Measurements from ENCODE around the gene C19orf47.

Gene C19orf47

GRCh38 chr19:40348125-40348913 lies at the start of gene C19orf47, which contains the start of gene PLD3:
Gene C19orf47, minus strand, starts transcription at chr19:40348397. Its CDS starts 6,540 bp downstream, at chr19:40341857.
Gene PLD3, plus strand, starts transcription at chr19:40348695. Its CDS starts 17,789 bp downstream, at chr19:40366484.
- peak within 1 kb of the TSS; percentile 82 for H3K4me3 ChIP-seq (ENCODE audit: low read depth, low read length)
- no peak for TF ChIP-seq CTCF (IDR thresholded peaks at IDR 0.05; ENCODE audit: borderline replicate concordance, insufficient read depth, low read depth, low read length)

GRCh38 chr19:40397568-40397906 lies 49.3 kb upstream of the C19orf47 start:
- no peak for TF ChIP-seq CTCF (IDR thresholded peaks at IDR 0.05; ENCODE audit: borderline replicate concordance, insufficient read depth, low read depth, low read length)
- no peak overlapping the region for H3K4me3 ChIP-seq (ENCODE audit: low read depth, low read length)

GRCh38 chr19:40396886-40397567 lies 48.8 kb upstream of the C19orf47 start:
- no peak for TF ChIP-seq CTCF (IDR thresholded peaks at IDR 0.05; ENCODE audit: borderline replicate concordance, insufficient read depth, low read depth, low read length)
- no peak overlapping the region for H3K4me3 ChIP-seq (ENCODE audit: low read depth, low read length)

GRCh38 chr19:40395956-40396355 lies 47.8 kb upstream of the C19orf47 start:
- no peak for TF ChIP-seq CTCF (IDR thresholded peaks at IDR 0.05; ENCODE audit: borderline replicate concordance, insufficient read depth, low read depth, low read length)
- no peak overlapping the region for H3K4me3 ChIP-seq (ENCODE audit: low read depth, low read length)

- no peak overlapping the region for H3K4me3 ChIP-seq (ENCODE audit: low read depth, low read length)
- TF ChIP-seq CTCF (IDR thresholded peaks at IDR 0.05; ENCODE audit: borderline replicate concordance, insufficient read depth, low read depth, low read length): no peak
Observed at GRCh38 chr19:40394816-40395210, 46.6 kb upstream of the C19orf47 start.

GRCh38 chr19:40393894-40394815 lies 46.0 kb upstream of the C19orf47 start:
- no peak overlapping the region for H3K4me3 ChIP-seq (ENCODE audit: low read depth, low read length)
- no peak for TF ChIP-seq CTCF (IDR thresholded peaks at IDR 0.05; ENCODE audit: borderline replicate concordance, insufficient read depth, low read depth, low read length)

All from GM12875 (cell line).